Uterus (tissue), 4 donors: ENCODE measurements around the gene TRMO. TPM values are rescaled to one million over a fixed set of nuclear protein-coding genes. Genes with fewer than 3 reads are reported as not detected.

ENCODE experiments used
- DNase-seq, 2 donors: peaks; one replicate each; pipeline ENCODE4 v3.0.0-alpha.2; 2019 to 2020
- H3K27ac ChIP-seq, 2 donors: fragments of 200-600 bp; sonication (generic); 1 replicate in 1 of 2; 2 replicates in 1 of 2; pipeline ENCODE4 v1.5.1; 2016 to 2018
- H3K27me3 ChIP-seq, 2 donors: fragments of 200-600 bp; sonication (generic); one replicate each; pipeline ENCODE4 v1.5.1; 2018 to 2019; ENCODE audit warnings: control low read depth in 1 of 2
- H3K36me3 ChIP-seq, 2 donors: fragments of 200-600 bp; sonication (generic); one replicate each; pipeline ENCODE4 v1.5.1; 2019; ENCODE audit warnings: control low read depth in 1 of 2
- H3K4me1 ChIP-seq, 2 donors: fragments of 200-600 bp; sonication (generic); one replicate each; pipeline ENCODE4 v1.5.1; 2018 to 2019; ENCODE audit warnings: control low read depth in 1 of 2
- H3K4me3 ChIP-seq, 2 donors: fragments of 200-600 bp; sonication (generic); 1 replicate in 1 of 2; 2 replicates in 1 of 2; pipeline ENCODE4 v1.5.1; 2018 to 2019; ENCODE audit warnings: mild to moderate bottlenecking in 1 of 2
- H3K9me3 ChIP-seq, 2 donors: fragments of 200-600 bp; sonication (generic); one replicate each; pipeline ENCODE4 v1.5.1; 2019; ENCODE audit warnings: control low read depth in 1 of 2
- POLR2A ChIP-seq, 2 donors: fragments of 450-650 bp; IDR thresholded peaks; one replicate each; pipeline ENCODE4 v1.6.1; 2016; ENCODE audit warnings: antibody characterized with exemption in 2 of 2, mild to moderate bottlenecking in 1 of 2, moderate library complexity in 1 of 2
- intact Hi-C: fragments of 100-400 bp; cut with DNase I; formaldehyde crosslinking; loops from one replicate; pipeline ENCODE4 v1.15.1; 2023; ENCODE audit warnings: low total_unique reads
- small RNA-seq: library from RNA; depleted of rRNA; stranded (forward); fragments of <200 nt; gene quantifications from one replicate; pipeline ENCODE3, GENCODE V24; 2016
- total RNA-seq, 4 donors: library from RNA; depleted of rRNA in 3 of 4; stranded (reverse); fragments of >200 nt in 3 of 4; gene quantifications; one replicate each; pipeline versions ENCODE4 v1.1.0 to v1.2.4, GENCODE V29; 2014 to 2023
- TF ChIP-seq, protein P1 (sequence below), 4 experiments: fragments of 200-600 bp in 2 of 4; fragments of 450-650 bp in 2 of 4; sonication (generic) in 2 of 4; IDR thresholded peaks; one replicate each; pipeline ENCODE4 v1.5.1; 2016 to 2019; ENCODE audit warnings: antibody characterized with exemption in 4 of 4, mild to moderate bottlenecking in 2 of 4, moderate library complexity in 1 of 4
- donor health status: DM: yes; HTN: yes; CAD: no.

TRMO gene
- total RNA-seq, 4 donors from 2014 or later, result 14.1 to 32.6 (median 19.7) TPM

DNA sequence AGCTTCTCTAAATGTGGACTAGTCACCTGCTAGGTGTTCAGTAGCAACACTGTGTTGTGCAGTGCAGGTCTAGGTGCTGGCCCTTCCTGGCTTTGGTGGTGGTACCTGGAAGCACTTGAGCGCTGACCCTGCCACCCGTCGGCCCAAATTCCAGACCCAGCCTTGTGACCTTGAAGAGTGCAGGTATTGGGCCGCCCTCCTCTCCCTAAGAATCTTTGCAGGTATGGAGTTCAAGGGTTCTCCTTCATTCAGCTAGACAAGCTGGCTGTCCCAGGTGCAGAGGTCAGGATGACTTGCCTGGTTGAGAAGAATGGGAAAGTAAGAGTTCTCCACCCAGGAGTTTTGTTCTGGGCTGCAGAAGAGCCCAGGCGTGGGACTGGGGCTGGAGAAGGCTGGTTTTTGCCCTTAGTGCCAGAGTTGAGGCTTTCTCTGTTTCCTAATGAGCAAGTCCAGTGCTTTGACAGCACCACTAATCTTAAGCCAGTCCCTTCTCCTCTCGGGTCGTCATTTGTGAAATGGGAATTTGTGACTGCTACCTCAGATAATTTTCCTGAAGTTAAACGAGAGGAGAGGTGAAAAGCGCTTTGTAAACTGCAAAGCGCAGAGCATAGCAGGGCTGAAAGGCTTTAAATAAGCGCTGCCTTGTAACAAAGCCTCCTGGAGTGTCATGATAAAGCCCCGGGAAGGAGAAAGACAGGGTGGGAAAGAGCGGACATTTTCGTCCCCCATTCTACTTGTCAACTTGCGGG is 65.3 kb downstream of the TRMO start:
- Histone ChIP-seq H3K4me3 (no peak overlapping the region), H3K4me1 (peaks cover 0 to 14% of the 10 kb centered on the region in 2 donors), H3K27ac (no peak overlapping the region), H3K36me3 (no peaks in the 10 kb centered on the region), H3K9me3 (no peaks in the 10 kb centered on the region), H3K27me3 (peaks cover 6 to 51% of the 10 kb centered on the region in 2 donors)
- TF ChIP-seq, protein P1, sequence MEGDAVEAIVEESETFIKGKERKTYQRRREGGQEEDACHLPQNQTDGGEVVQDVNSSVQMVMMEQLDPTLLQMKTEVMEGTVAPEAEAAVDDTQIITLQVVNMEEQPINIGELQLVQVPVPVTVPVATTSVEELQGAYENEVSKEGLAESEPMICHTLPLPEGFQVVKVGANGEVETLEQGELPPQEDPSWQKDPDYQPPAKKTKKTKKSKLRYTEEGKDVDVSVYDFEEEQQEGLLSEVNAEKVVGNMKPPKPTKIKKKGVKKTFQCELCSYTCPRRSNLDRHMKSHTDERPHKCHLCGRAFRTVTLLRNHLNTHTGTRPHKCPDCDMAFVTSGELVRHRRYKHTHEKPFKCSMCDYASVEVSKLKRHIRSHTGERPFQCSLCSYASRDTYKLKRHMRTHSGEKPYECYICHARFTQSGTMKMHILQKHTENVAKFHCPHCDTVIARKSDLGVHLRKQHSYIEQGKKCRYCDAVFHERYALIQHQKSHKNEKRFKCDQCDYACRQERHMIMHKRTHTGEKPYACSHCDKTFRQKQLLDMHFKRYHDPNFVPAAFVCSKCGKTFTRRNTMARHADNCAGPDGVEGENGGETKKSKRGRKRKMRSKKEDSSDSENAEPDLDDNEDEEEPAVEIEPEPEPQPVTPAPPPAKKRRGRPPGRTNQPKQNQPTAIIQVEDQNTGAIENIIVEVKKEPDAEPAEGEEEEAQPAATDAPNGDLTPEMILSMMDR (IDR thresholded peaks at IDR 0.05), result no peak
- no peak for TF ChIP-seq POLR2A (IDR thresholded peaks at IDR 0.05)
- DNase-seq, result no peak
- intact Hi-C loops, result no loop called here

DNA sequence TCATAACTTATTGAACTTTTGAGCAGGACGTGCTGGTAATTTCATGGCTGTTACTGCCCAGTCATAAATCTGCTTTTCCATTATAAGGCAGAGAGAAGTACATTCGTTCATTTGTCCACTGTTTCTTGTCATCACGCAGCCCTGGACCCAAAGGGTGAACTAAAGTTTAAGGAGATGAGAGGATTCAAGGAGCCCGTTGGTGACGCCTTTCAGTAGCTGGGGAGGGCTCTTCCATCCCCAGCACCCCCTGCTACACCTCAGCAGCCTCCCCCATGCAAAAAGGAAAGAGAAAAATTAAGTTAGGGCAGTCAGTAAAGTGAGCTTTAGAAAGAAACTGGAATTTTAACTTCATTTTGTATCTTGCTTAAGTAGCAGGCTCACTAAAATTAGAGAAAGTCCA is 66.4 kb downstream of the TRMO start:
- Histone ChIP-seq H3K27ac (no peak overlapping the region), H3K4me3 (no peak overlapping the region), H3K4me1 (peaks cover 0 to 14% of the 10 kb centered on the region in 2 donors), H3K27me3 (peaks cover 6 to 63% of the 10 kb centered on the region in 2 donors), H3K36me3 (no peaks in the 10 kb centered on the region), H3K9me3 (no peaks in the 10 kb centered on the region)
- no peak for DNase-seq
- no peak for TF ChIP-seq POLR2A (IDR thresholded peaks at IDR 0.05)
- TF ChIP-seq, protein P1 (IDR thresholded peaks at IDR 0.05), result no peak
- intact Hi-C loops, result no loop called here

DNA sequence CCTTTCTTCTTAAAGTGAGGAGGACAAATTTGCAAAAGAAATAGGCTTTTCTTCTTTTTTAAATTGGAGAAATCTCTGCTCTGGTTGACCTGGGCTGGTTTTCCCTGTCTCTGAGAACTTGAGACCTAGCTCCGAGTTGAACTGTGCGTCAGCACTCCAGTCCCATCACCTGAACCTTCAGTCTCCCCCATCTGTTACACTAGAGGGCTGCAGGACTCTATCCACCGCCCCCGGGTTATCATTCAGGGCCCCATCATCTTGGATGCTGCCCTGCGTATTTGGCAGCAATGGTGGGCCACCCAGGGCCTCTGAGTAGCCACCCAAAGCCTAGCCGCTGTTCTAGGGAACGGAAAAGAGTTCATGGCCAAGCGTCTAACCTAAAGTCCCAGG is 66.8 kb downstream of the TRMO start:
- Histone ChIP-seq H3K27ac (no peak overlapping the region), H3K36me3 (no peaks in the 10 kb centered on the region), H3K4me3 (no peak overlapping the region), H3K4me1 (peaks cover 0 to 14% of the 10 kb centered on the region in 2 donors), H3K9me3 (no peaks in the 10 kb centered on the region), H3K27me3 (peaks cover 6 to 64% of the 10 kb centered on the region in 2 donors)
- intact Hi-C loops, result no loop called here
- TF ChIP-seq, protein P1 (IDR thresholded peaks at IDR 0.05), result no peak
- TF ChIP-seq POLR2A (IDR thresholded peaks at IDR 0.05), result no peak
- no peak for DNase-seq

DNA sequence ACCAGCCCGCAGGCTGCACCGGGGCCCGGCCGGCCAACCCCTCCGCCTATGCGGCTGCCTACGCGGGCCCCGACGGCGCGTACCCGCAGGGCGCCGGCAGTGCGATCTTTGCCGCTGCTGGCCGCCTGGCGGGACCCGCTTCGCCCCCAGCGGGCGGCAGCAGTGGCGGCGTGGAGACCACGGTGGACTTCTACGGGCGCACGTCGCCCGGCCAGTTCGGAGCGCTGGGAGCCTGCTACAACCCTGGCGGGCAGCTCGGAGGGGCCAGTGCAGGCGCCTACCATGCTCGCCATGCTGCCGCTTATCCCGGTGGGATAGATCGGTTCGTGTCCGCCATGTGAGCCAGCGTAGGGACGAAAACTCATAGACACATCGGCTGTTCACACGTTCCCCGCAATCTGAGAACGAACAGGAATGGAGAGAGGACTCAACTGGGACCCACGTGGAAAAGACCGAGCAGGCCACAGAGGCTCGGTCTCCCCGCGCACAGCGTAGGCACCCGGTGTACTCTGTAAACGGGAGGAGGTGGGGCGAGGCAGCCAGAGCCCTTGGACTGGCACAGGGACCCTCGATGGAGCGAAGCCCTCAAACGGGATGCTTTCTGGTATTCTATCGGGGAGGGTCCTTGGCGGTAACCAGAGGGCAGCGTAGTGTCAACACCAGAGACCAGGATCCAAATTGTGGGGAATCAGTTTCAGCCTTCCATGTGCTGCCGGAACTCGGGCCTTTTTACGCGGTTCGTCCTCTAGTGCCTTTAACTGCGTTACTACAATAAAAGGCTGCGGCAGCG is 67.4 kb downstream of the TRMO start:
- Histone ChIP-seq H3K4me1 (peaks cover 0 to 14% of the 10 kb centered on the region in 2 donors), H3K9me3 (no peaks in the 10 kb centered on the region), H3K27ac (no peak overlapping the region), H3K27me3 (peaks cover 6 to 69% of the 10 kb centered on the region in 2 donors), H3K4me3 (no peak overlapping the region), H3K36me3 (no peaks in the 10 kb centered on the region)
- no peak for TF ChIP-seq POLR2A (IDR thresholded peaks at IDR 0.05)
- TF ChIP-seq, protein P1 (IDR thresholded peaks at IDR 0.05), result no peak
- no peak for DNase-seq
- intact Hi-C loops, result no loop called here

Small RNAs within 50 kb of the gene (small RNA-seq; reads per million reads assigned to genes)
- not detected for gene RF00019

Other genes with a start within 250 kb of the TRMO start
- 10 to 100 TPM in 3 of 4 donors, 1 to 10 TPM in 1; 10.0 to 31.6 (median 23.7) TPM for gene XPA, start 225.2 kb downstream of the TRMO start, total RNA-seq
- gene FOXE1, start 69.3 kb downstream of the TRMO start, total RNA-seq, result not detected
- gene HEMGN, start 15.7 kb upstream of the TRMO start, total RNA-seq, result 1 to 10 TPM in 1 of 4 donors, not detected in 3; 2.7 TPM
- gene ANP32B, start 60.8 kb upstream of the TRMO start, total RNA-seq, result 100 to 1,000 TPM in 1 of 4 donors, 10 to 100 TPM in 2, 1 to 10 TPM in 1; 9.3 to 162 (median 40.4) TPM
- gene NANS, start 134.2 kb upstream of the TRMO start, total RNA-seq, result 100 to 1,000 TPM in 1 of 4 donors, 10 to 100 TPM in 3; 37.5 to 187 (median 54.8) TPM
- 10 to 100 TPM in 2 of 4 donors, 1 to 10 TPM in 2; 1.5 to 17.7 (median 10.9) TPM for gene TRIM14, start 196.7 kb upstream of the TRMO start, total RNA-seq